HTR-8/SVneo (cell line): ENCODE data around the gene CSRP1.

Source experiments
- DNase-seq: peaks from one replicate; pipeline ENCODE4 v3.0.0; 2011; ENCODE audit warnings: low spot score, mixed read lengths; ENCODE audit not compliant: insufficient read length
- FAIRE-seq: peaks from 2 replicates; lab custom pipeline; 2011; peaks lifted over from hg19 to GRCh38; lab: Jason Lieb, UNC

The CSRP1 gene

GRCh38 chr1:201515895-201516294 lies 9.0 kb upstream of the CSRP1 start:
- FAIRE-seq (no peak), DNase-seq (no peak)

- DNase-seq (no peak), FAIRE-seq (no peak)
These were observed 8.3 kb upstream of the CSRP1 start for GRCh38 chr1:201515062-201515750.

- DNase-seq (no peak), FAIRE-seq (no peak)
These were observed 7.5 kb upstream of the CSRP1 start for GRCh38 chr1:201514466-201514865.

- DNase-seq (no peak), FAIRE-seq (no peak)
These were observed 6.7 kb upstream of the CSRP1 start for GRCh38 chr1:201513498-201514243.

GRCh38 chr1:201511941-201512539 lies 5.1 kb upstream of the CSRP1 start:
- no peak for FAIRE-seq
- DNase-seq = no peak

GRCh38 chr1:201511396-201511940 lies 4.5 kb upstream of the CSRP1 start:
- FAIRE-seq (no peak), DNase-seq (no peak)

- FAIRE-seq (no peak), DNase-seq (no peak)
These were observed 3.8 kb upstream of the CSRP1 start for GRCh38 chr1:201510734-201511133.

- no peak for DNase-seq
- no peak for FAIRE-seq
These were observed 2.9 kb upstream of the CSRP1 start for GRCh38 chr1:201509601-201510374.

GRCh38 chr1:201508809-201509208 lies 1.9 kb upstream of the CSRP1 start:
- FAIRE-seq (no peak), DNase-seq (no peak)

GRCh38 chr1:201507360-201507675 lies 395 bp upstream of the CSRP1 start:
- no peak for FAIRE-seq
- DNase-seq = no peak

- FAIRE-seq (no peak), DNase-seq (no peak)
These were observed 831 bp downstream of the CSRP1 start for GRCh38 chr1:201506092-201506491.

- DNase-seq = no peak
These were observed 1.4 kb downstream of the CSRP1 start for GRCh38 chr1:201505503-201505890.

GRCh38 chr1:201504799-201505502 lies 2.0 kb downstream of the CSRP1 start:
- FAIRE-seq (no peak), DNase-seq (no peak)

More at GRCh38 chr1:201505503-201505890, 1.4 kb downstream of the CSRP1 start:
- peak; percentile 80 for FAIRE-seq

- FAIRE-seq (no peak), DNase-seq (no peak)
These were observed 2.7 kb downstream of the CSRP1 start for GRCh38 chr1:201504179-201504631.

GRCh38 chr1:201503397-201504176 lies 3.3 kb downstream of the CSRP1 start:
- peak; percentile 83 for DNase-seq
- FAIRE-seq = peak; percentile 75

GRCh38 chr1:201502511-201502857 lies 4.4 kb downstream of the CSRP1 start:
- FAIRE-seq (no peak), DNase-seq (no peak)

- no peak for DNase-seq
- FAIRE-seq = no peak
These were observed 5.0 kb downstream of the CSRP1 start for GRCh38 chr1:201501812-201502510.

GRCh38 chr1:201501144-201501543 lies 5.8 kb downstream of the CSRP1 start:
- no peak for DNase-seq
- no peak for FAIRE-seq
